GM21737 (cell line): ENCODE results near the gene TIAM1.

ENCODE experiments used
- ATAC-seq: cut with Tn5 transposase; IDR thresholded peaks from one replicate; pipeline ENCODE4 v1.9.1; 2021; ENCODE audit warnings: mild to moderate bottlenecking, moderate library complexity; ENCODE audit not compliant: unreplicated experiment

The TIAM1 gene

GRCh38 chr21:31103571-31104265 is 240.3 kb downstream of the TIAM1 start:
- ATAC-seq = no peak

GRCh38 chr21:31103163-31103562 is 240.9 kb downstream of the TIAM1 start:
- ATAC-seq = no peak

GRCh38 chr21:31099122-31099521 is 244.9 kb downstream of the TIAM1 start:
- no peak for ATAC-seq

GRCh38 chr21:31098576-31099005 is 245.5 kb downstream of the TIAM1 start:
- no peak for ATAC-seq

GRCh38 chr21:31092832-31093625 is 251.0 kb downstream of the TIAM1 start:
- ATAC-seq = no peak

GRCh38 chr21:31090376-31090775 is 253.7 kb downstream of the TIAM1 start:
- ATAC-seq = no peak

GRCh38 chr21:31088474-31088751 is 255.6 kb downstream of the TIAM1 start:
- ATAC-seq = no peak

GRCh38 chr21:31087639-31088473 is 256.2 kb downstream of the TIAM1 start:
- no peak for ATAC-seq

- ATAC-seq = no peak
Observed at GRCh38 chr21:31084689-31085088, 259.4 kb downstream of the TIAM1 start.

- ATAC-seq = peak; percentile 52
Observed at GRCh38 chr21:31078796-31079195, 265.3 kb downstream of the TIAM1 start.

- no peak for ATAC-seq
Observed at GRCh38 chr21:31078216-31078615, 265.8 kb downstream of the TIAM1 start.

GRCh38 chr21:31075848-31076247 is 268.2 kb downstream of the TIAM1 start:
- ATAC-seq = no peak

GRCh38 chr21:31072533-31072932 is 271.5 kb downstream of the TIAM1 start:
- ATAC-seq = no peak
